Peyer's patch (tissue), 4 donors: Measurements from ENCODE around the gene SMARCB1.
A peak's percentile ranks its signal among the peaks of the same experiment; 100 is the strongest.

ENCODE experiments used
- CTCF ChIP-seq, 6 experiments: fragments of 450-650 bp in 4 of 6; fragments of 200-600 bp in 2 of 6; sonication (generic) in 1 of 6; IDR thresholded peaks; one replicate each; pipeline ENCODE4 v1.5.1; 2017 to 2019; ENCODE audit warnings: antibody characterized with exemption in 6 of 6, mild to moderate bottlenecking in 3 of 6, moderate library complexity in 1 of 6
- POLR2A ChIP-seq, 2 donors: fragments of 450-650 bp; IDR thresholded peaks; one replicate each; pipeline ENCODE4 v1.5.1; 2017; ENCODE audit warnings: antibody characterized with exemption in 2 of 2, mild to moderate bottlenecking in 2 of 2, moderate library complexity in 2 of 2

DNA sequence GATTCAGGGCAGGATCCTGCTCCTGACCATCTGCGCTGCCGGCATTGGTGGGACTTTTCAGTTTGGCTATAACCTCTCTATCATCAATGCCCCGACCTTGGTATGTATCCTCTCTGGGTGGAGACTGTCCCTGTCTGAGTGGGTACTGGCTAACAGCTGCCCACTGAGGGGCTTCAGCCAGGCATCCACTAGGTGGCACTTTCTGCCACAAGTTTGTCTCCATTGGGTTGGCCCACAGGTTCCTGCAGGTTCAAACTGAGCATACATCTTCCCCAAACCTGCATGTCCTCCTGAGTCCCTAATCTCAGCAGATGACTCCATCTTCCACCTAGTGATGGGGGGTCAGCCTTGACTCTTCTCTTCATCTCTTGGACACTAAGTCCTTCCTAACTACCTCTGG, 75.3 kb downstream of the SMARCB1 start:
- peak in 4 of 6 experiments; percentile 30 to 45 (median 34) for TF ChIP-seq CTCF (IDR thresholded peaks at IDR 0.05)
- no peak for TF ChIP-seq POLR2A (IDR thresholded peaks at IDR 0.05)
